HFFc6 (cell line): ENCODE data around the gene PREX1. TPM values are rescaled to one million over a fixed set of nuclear protein-coding genes. Genes with fewer than 3 reads are reported as not detected.

Experiments
- DNase-seq: peaks from one replicate; pipeline ENCODE4 v3.0.0-alpha.2; 2018
- H3K27ac Mint-ChIP-seq: 2 replicates; pipeline ENCODE4 v1.8.0; 2020; ENCODE audit warnings: mild to moderate bottlenecking, mixed read lengths
- H3K27me3 Mint-ChIP-seq: 2 replicates; pipeline ENCODE4 v1.8.0; 2021; ENCODE audit warnings: mild to moderate bottlenecking, moderate library complexity, mixed read lengths; ENCODE audit not compliant: insufficient read depth
- H3K36me3 Mint-ChIP-seq: 2 replicates; pipeline ENCODE4 v1.8.0; 2021; ENCODE audit warnings: low read depth, mixed read lengths
- H3K4me1 Mint-ChIP-seq: 2 replicates; pipeline ENCODE4 v1.8.0; 2020; ENCODE audit warnings: low read depth, mixed read lengths
- H3K4me3 Mint-ChIP-seq: 2 replicates; pipeline ENCODE4 v1.8.0; 2020; ENCODE audit warnings: mild to moderate bottlenecking, moderate library complexity, mixed read lengths
- H3K9me3 Mint-ChIP-seq: 2 replicates; pipeline ENCODE4 v1.8.0; 2020; ENCODE audit warnings: mild to moderate bottlenecking, mixed read lengths
- total RNA-seq, 6 experiments: library from RNA; stranded (reverse); fragmentation: NEBNext Ultra II Directional; extraction: Animal tissue kit (Norgen Biotek cat#: 25700); gene quantifications; 2 replicates in 1 of 6; 3 replicates in 5 of 6; pipeline ENCODE4 v1.2.3, GENCODE V29; 2021
- TF ChIP-seq, protein P1 (sequence below): fragments of 200-600 bp; sonication (generic); IDR thresholded peaks from 2 replicates; pipeline ENCODE4 v1.5.0; 2021; ENCODE audit warnings: antibody characterized with exemption, mild to moderate bottlenecking

The PREX1 gene
- total RNA-seq, 6 experiments from 2014 or later = 1.8 to 4.1 (median 2.8) TPM

- H3K9me3 Mint-ChIP-seq = no peaks in the 10 kb centered on the region
- TF ChIP-seq, protein P1, sequence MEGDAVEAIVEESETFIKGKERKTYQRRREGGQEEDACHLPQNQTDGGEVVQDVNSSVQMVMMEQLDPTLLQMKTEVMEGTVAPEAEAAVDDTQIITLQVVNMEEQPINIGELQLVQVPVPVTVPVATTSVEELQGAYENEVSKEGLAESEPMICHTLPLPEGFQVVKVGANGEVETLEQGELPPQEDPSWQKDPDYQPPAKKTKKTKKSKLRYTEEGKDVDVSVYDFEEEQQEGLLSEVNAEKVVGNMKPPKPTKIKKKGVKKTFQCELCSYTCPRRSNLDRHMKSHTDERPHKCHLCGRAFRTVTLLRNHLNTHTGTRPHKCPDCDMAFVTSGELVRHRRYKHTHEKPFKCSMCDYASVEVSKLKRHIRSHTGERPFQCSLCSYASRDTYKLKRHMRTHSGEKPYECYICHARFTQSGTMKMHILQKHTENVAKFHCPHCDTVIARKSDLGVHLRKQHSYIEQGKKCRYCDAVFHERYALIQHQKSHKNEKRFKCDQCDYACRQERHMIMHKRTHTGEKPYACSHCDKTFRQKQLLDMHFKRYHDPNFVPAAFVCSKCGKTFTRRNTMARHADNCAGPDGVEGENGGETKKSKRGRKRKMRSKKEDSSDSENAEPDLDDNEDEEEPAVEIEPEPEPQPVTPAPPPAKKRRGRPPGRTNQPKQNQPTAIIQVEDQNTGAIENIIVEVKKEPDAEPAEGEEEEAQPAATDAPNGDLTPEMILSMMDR = no peak
- no peaks in the 10 kb centered on the region; the same call in 1 of the 2 replicates for H3K4me1 Mint-ChIP-seq
- H3K4me3 Mint-ChIP-seq = no peak overlapping the region
- no peak overlapping the region for H3K27ac Mint-ChIP-seq
- no peaks in the 10 kb centered on the region for H3K36me3 Mint-ChIP-seq
- peaks cover 5% of the 10 kb centered on the region; the same call in 1 of the 2 replicates for H3K27me3 Mint-ChIP-seq
- DNase-seq = peak; percentile 8
Measured at GRCh38 chr20:48733296-48733790, 94.5 kb downstream of the PREX1 start.

GRCh38 chr20:48732081-48732829 lies 95.5 kb downstream of the PREX1 start:
- H3K27me3 Mint-ChIP-seq = peaks cover 5% of the 10 kb centered on the region; the same call in 1 of the 2 replicates
- no peaks in the 10 kb centered on the region; the same call in 1 of the 2 replicates for H3K4me1 Mint-ChIP-seq
- no peak overlapping the region for H3K4me3 Mint-ChIP-seq
- no peak overlapping the region for H3K27ac Mint-ChIP-seq
- DNase-seq = no peak
- TF ChIP-seq, protein P1 = no peak
- H3K9me3 Mint-ChIP-seq = no peaks in the 10 kb centered on the region
- H3K36me3 Mint-ChIP-seq = no peaks in the 10 kb centered on the region

GRCh38 chr20:48731536-48731935 lies 96.3 kb downstream of the PREX1 start:
- DNase-seq = no peak
- Mint-ChIP-seq H3K9me3 (no peaks in the 10 kb centered on the region), H3K4me1 (no peaks in the 10 kb centered on the region; the same call in 1 of the 2 replicates), H3K36me3 (no peaks in the 10 kb centered on the region), H3K27me3 (peaks cover 6% of the 10 kb centered on the region; the same call in 1 of the 2 replicates), H3K27ac (no peak overlapping the region), H3K4me3 (no peak overlapping the region)
- TF ChIP-seq, protein P1 = no peak

DNA sequence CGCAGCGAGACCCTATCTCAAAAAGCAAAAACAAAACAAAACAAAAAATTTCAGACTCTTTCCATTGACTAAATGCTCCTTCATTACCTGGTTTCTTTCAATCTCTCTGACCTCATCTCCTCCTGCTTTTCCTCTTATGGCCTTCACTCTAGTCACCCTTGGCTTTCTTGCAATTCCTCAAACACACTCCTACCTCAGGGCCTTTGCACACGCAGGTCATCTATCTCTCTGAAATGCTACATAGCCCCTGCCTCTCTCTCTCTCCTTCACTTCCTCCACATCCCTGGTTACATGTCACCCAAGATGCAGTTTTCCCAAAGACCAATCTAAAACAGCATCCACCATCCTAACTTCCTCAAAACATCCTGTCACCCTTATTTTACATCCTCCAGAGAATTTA lies 96.8 kb downstream of the PREX1 start:
- Mint-ChIP-seq H3K27me3 (peaks cover 6% of the 10 kb centered on the region; the same call in 1 of the 2 replicates), H3K27ac (no peak overlapping the region), H3K36me3 (no peaks in the 10 kb centered on the region), H3K4me1 (peaks cover 2% of the 10 kb centered on the region), H3K4me3 (no peak overlapping the region), H3K9me3 (no peaks in the 10 kb centered on the region)
- TF ChIP-seq, protein P1 = no peak
- DNase-seq = no peak

DNA sequence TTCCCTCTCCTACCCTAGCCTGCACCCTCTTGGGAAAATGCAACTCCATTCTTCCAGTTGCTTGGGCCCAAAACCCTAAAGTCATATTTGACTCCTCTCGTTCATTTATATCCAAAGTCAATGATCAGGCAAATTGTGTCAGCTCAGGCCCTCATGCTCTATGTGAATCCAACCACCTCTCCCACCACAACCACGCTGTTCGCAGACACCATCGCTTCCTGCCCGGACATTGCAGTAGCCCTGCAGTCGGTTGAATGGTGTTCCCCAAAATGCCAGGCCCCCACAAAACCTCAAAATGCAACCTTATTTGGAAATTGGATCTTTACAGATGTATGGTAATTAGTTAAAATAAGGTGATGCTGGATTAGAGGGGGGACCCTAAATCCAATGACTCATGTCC lies 98.3 kb downstream of the PREX1 start:
- TF ChIP-seq, protein P1 = no peak
- DNase-seq = no peak
- Mint-ChIP-seq H3K27me3 (peaks cover 6% of the 10 kb centered on the region; the same call in 1 of the 2 replicates), H3K9me3 (no peaks in the 10 kb centered on the region), H3K4me1 (peaks cover 7% of the 10 kb centered on the region), H3K27ac (no peak overlapping the region), H3K36me3 (no peaks in the 10 kb centered on the region), H3K4me3 (no peak overlapping the region)
